GM21528 (cell line): ENCODE results near the gene ZFPL1.

Experiments
- ATAC-seq: cut with Tn5 transposase; IDR thresholded peaks from one replicate; pipeline ENCODE4 v1.9.1; 2021; ENCODE audit warnings: mild to moderate bottlenecking, moderate library complexity; ENCODE audit not compliant: unreplicated experiment, low FRiP score

ZFPL1 gene

GRCh38 chr11:65083834-65084597 lies at the start of gene ZFPL1, which contains the start of gene CDCA5:
ZFPL1 (plus strand) TSS chr11:65084222; CDS start chr11:65084699, 477 bp downstream.
CDCA5 (minus strand) TSS chr11:65084040; CDS start chr11:65083978, 62 bp downstream.
- ATAC-seq = peak; percentile 67

- no peak for ATAC-seq
Measured at GRCh38 chr11:65034423-65034822, 49.6 kb upstream of the ZFPL1 start.

- ATAC-seq = no peak
Measured at GRCh38 chr11:65035579-65035978, 48.4 kb upstream of the ZFPL1 start.

- ATAC-seq = no peak
Measured at GRCh38 chr11:65036931-65037330, 47.1 kb upstream of the ZFPL1 start.

GRCh38 chr11:65040520-65040846 lies 43.5 kb upstream of the ZFPL1 start:
- no peak for ATAC-seq

- ATAC-seq = peak; percentile 76
Measured at GRCh38 chr11:65040847-65041622, 43.0 kb upstream of the ZFPL1 start, which contains the start of gene SAC3D1. SAC3D1 (plus strand) TSS chr11:65041210; CDS start chr11:65041293, 83 bp downstream.

GRCh38 chr11:65042891-65043290 lies 41.1 kb upstream of the ZFPL1 start:
- ATAC-seq = no peak

GRCh38 chr11:65043881-65044501 lies 40.0 kb upstream of the ZFPL1 start:
- ATAC-seq = no peak

- ATAC-seq = no peak
Measured at GRCh38 chr11:65045061-65045460, 39.0 kb upstream of the ZFPL1 start.

- ATAC-seq = no peak
Measured at GRCh38 chr11:65045728-65046127, 38.3 kb upstream of the ZFPL1 start.

GRCh38 chr11:65047581-65048422 lies 36.2 kb upstream of the ZFPL1 start:
- no peak for ATAC-seq

GRCh38 chr11:65051398-65051858 lies 32.6 kb upstream of the ZFPL1 start:
- ATAC-seq = no peak

GRCh38 chr11:65053827-65054508 lies 30.1 kb upstream of the ZFPL1 start:
- ATAC-seq = no peak

- ATAC-seq = no peak
Measured at GRCh38 chr11:65055538-65055937, 28.5 kb upstream of the ZFPL1 start.

- no peak for ATAC-seq
Measured at GRCh38 chr11:65056999-65057398, 27.0 kb upstream of the ZFPL1 start.

GRCh38 chr11:65057526-65057925 lies 26.5 kb upstream of the ZFPL1 start:
- no peak for ATAC-seq

GRCh38 chr11:65058012-65058411 lies 26.0 kb upstream of the ZFPL1 start:
- no peak for ATAC-seq

- no peak for ATAC-seq
Measured at GRCh38 chr11:65058419-65059054, 25.5 kb upstream of the ZFPL1 start, which contains the start of gene NAALADL1. NAALADL1 (minus strand) TSS chr11:65058553; CDS start chr11:65058521, 32 bp downstream.

GRCh38 chr11:65059523-65059922 lies 24.5 kb upstream of the ZFPL1 start:
- no peak for ATAC-seq
